Uterus (tissue), 2 donors: ENCODE data around the gene RAD51B.

Experiments used
- CTCF ChIP-seq, 4 experiments: fragments of 200-600 bp in 2 of 4; fragments of 450-650 bp in 2 of 4; sonication (generic) in 2 of 4; IDR thresholded peaks; one replicate each; pipeline ENCODE4 v1.5.1; 2016 to 2019; ENCODE audit warnings: antibody characterized with exemption in 4 of 4, mild to moderate bottlenecking in 2 of 4, moderate library complexity in 1 of 4
- POLR2A ChIP-seq, 2 donors: fragments of 450-650 bp; IDR thresholded peaks; one replicate each; pipeline ENCODE4 v1.6.1; 2016; ENCODE audit warnings: antibody characterized with exemption in 2 of 2, mild to moderate bottlenecking in 1 of 2, moderate library complexity in 1 of 2

- no peak for TF ChIP-seq POLR2A (IDR thresholded peaks at IDR 0.05)
- no peak for TF ChIP-seq CTCF (IDR thresholded peaks at IDR 0.05)
Measured at GRCh38 chr14:68282479-68283377, 463.1 kb downstream of the RAD51B start.
